HG03060 (cell line): ENCODE data around the gene GNAZ.
"Not testable (repeated sequence)": the region's sequence is repeated elsewhere in the genome, so short reads cannot be mapped to it uniquely, and the experiment has no call there.

ENCODE experiments used
- ATAC-seq: cut with Tn5 transposase; IDR thresholded peaks from one replicate; pipeline ENCODE4 v1.9.1; 2021; ENCODE audit warnings: low read depth, moderate number of reproducible peaks; ENCODE audit not compliant: unreplicated experiment

GNAZ gene

DNA sequence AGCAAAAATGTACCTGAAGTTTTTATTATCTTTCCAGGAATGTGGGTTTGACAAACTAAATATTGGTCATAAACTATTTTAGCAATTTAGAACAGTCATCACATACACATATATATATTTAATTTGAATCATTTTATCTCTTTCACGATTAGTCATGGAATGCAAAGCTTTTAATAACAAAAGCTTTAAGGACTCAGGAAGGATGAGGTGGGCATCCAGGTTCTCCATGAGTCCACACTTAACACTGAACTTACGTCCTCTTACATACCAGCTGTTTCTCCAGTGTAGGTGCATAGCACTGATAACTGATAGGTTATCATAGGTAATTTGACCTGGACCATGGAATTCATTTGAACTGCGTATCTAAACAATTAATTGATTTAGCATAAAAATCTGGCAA is 28.1 kb upstream of the GNAZ start:
- no peak for ATAC-seq

GRCh38 chr22:23044570-23044969 is 25.7 kb upstream of the GNAZ start:
- no peak for ATAC-seq

- no peak for ATAC-seq
Observed at GRCh38 chr22:23045461-23045860, 24.9 kb upstream of the GNAZ start.

DNA sequence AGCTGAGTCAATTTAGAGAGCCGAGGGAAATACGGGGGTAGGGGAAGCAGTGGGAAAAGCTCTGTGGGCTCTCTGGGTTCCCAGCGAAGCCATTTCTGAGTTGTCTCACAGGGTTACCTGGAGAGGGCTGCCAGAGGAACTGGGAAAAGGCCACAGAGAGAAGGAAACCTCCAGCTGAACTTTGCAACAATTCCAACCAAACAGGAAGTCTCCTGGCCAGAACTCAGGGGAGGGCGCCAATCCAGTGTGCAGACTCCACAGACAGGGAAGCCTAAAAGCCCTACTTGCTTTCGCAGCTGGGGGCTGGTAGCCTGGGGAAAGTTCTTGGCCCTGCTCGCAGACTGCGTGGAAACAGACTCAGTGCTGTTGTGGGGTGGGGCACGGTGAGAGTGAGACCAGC is 23.1 kb upstream of the GNAZ start:
- no peak for ATAC-seq

GRCh38 chr22:23047742-23048141 is 22.6 kb upstream of the GNAZ start:
- no peak for ATAC-seq

- ATAC-seq, result not testable (repeated sequence)
Observed at GRCh38 chr22:23050546-23050945, 19.8 kb upstream of the GNAZ start.

- ATAC-seq, result no peak
Observed at GRCh38 chr22:23053051-23053707, 17.1 kb upstream of the GNAZ start.

DNA sequence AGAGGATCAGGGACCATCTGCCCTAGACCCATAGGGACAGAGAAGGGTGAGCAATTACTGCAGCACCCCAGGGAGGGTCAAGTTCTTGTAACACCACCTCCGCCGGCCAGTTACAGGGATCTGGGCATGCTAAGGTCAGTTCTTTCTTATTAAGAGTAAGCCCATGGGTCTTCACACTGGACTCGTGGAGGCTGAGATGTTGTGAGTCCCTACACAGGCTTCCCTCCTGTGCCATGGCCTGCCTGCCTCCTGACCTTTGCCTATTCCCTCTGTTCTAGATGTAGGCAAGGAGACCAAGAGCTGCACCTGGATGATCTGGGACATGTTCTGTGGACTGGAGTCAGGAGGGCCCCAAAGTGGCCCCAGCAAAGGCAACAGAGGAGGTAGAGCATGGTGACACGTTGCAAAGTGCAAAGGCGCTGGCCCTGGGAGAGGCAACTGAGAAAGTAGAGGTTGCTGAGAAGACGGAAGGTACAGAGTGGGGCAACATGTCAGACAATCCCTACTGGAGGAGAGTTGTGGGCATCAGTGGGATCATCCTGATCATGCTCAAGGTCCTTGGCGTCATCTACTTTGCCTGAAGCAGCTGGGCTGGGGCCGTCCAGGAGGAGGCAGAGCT is 16.3 kb upstream of the GNAZ start:
- no peak for ATAC-seq

DNA sequence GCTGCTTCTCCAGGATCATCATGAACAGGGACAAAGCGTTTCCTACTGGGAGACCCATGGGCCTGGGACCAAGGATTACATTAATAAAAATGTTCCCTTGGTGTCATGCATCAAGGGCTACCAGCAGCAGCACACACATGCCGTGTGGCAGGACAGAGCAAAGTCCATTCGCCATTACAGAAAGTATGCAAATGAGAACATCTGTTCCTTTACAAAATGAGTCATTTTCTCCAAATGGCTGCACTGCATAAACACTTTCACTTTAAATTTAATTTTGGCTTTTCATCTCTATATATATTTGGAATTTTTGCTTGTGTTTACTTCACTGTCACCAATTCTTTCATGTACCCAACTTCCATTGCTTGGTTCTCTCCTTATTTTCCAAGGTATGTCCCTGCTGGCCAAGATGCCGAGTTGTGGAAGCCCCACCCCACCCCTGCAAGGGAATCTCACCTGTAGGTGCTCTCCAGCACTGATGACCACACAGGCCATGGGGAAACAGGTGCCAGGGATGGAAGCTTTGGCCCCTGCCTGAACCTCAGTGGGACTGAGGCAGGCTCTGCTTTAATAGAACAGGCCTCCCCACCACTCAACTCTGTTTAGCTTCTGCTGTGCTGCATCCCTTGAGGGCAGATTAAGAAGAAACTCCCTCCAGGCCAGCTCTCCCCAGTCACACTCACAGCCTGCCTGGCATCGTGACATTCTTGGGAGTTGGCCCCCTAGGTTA is 15.6 kb upstream of the GNAZ start:
- ATAC-seq, result peak; percentile 83

GRCh38 chr22:23055449-23056179 is 14.7 kb upstream of the GNAZ start:
- no peak for ATAC-seq

GRCh38 chr22:23057331-23057730 is 13.0 kb upstream of the GNAZ start:
- ATAC-seq, result no peak

DNA sequence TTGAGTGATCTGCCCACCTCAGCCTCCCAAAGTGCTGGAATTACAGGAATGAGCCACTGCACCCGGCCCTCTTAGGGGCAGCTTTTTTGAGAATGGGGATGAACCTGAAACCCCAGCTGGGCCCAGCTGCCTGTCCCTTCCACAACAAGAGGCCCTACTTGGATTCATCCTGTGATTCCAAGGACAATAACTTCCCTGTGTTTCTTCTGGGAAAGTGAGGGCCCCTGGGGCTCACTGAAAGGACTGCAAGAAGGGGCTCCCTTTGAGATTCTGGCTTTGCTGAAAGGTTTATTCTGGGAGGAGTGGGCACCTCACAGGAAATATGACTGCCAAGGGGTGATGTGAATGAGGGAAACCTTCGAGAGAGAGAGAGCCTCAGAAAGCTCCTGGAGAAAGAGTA is 12.3 kb upstream of the GNAZ start:
- ATAC-seq, result no peak

DNA sequence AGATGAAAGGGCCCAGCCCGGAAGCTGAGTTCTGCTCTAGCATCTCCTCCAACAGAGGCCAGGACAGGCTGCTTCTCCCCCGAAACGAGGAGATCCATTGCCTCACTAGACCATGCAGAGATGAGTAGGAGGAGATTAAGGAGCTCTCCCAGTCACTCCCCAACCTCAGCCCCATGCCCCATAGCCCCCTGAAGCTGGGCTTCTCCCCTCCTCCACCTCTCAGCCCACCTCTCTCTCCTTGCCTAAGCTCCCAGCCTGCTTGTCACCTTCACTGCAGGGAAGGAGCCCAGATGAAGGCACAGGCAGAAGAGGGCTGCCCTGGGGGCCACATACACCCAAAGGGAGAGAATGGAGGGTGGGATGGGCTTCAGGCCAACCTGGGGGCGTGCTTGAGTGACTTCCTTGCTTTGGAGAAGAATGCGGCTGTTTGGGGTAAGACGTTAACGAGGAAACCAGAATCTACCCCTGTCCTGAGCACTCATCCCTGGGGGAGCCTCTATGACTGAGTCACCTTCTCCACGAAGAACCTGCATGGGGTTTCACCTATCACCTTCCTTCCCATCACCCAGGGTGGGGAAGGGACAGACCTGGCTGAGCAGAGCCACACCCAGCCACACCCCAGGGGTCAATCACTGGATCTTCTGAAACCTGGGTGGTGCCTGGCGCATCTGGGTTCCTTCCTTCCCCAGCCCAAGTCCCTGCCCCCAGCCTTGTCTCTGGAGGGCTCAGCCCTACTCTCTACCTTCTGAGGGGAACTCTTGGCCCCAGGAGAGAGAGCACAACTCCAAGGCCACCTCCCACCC is 11.6 kb upstream of the GNAZ start:
- no peak for ATAC-seq

DNA sequence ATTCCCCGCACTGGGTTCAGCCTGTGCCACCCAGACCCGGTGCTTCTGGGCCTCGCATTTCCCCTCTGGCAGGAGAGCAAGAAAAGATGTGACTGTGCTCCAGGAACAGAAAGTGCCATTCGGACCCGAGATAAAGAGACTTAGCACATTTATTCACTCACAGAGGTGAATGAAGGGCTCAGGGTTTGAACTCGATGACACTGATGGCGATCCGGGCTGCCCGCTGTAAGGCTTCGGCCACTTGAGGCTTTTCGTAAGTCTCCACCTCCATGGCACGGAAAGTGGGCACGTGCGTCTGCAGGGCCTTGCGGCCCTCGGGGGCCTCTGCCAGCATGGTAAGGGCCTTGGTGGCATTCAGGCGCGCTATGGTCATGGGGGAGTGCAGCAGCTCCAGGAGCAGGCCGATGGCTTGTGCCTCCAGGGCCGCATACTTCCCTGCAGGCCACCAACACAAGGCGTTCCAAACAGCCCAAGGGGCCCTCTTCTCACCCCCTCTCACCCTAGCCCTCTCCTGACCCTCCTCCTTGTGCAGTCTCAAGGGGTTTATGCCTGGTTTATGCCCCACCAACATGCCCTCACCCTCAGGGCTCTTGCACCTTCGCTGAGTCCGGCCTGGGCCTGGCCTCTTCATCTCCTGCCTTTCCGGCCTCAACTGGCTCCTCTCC is 10.9 kb upstream of the GNAZ start:
- ATAC-seq, result no peak

GRCh38 chr22:23060612-23061400 is 9.5 kb upstream of the GNAZ start:
- no peak for ATAC-seq

- ATAC-seq, result no peak
Observed at GRCh38 chr22:23061471-23062280, 8.6 kb upstream of the GNAZ start.

DNA sequence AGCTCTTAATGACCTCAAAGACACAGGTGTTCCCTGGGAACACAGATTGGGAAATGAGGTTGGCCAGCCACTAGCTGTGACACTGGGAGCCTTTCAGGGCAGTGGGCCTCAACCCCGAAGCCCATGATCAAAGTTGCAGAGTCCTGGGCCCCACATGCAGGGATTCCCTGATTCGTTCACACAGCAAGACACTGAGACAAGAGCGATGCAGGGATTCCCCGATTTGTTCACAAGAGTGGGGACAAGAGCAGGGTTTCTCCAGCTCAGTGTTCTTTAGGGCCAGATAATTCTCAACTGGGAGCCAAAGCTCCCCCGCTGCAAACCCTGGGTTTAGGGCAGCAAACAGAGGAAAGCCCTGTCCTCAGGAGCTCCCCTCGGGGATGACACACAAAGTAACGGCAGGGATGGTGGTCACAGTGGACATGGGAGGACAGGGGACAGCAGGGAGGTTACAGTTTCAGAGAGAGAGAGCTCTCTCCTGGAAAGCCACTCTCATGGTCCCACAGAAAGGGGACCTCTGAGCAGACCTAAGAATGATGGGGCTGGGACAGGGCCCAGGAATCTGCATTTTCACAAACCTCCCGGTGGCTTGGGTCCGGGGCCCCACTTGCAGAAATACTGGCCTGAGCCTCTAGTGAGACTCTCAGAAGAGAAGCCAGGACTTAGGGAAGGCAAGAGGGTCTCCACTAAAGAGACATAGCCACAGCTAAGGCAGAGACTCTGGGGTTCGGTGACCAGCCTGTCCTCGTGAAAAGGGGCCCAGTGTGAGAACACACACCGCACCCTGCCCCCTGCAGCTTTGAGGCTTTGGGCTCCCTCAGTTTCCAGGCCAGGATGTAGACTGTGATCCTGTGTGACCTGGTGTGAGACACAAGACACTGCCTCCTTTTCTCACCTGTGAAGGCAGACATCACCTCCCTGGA is 7.4 kb upstream of the GNAZ start:
- ATAC-seq, result no peak
